Large intestine (tissue), 12 donors: ENCODE results near the gene ANKRD26. TPM values are rescaled to one million over a fixed set of nuclear protein-coding genes. Genes with fewer than 3 reads are reported as not detected.
A peak's percentile ranks its signal among the peaks of the same experiment; 100 is the strongest.

Experiments
- DNase-seq, 2 donors: peaks; one replicate each; pipeline versions ENCODE4 v3.0.0 to v3.0.0-alpha.2; 2013
- H3K27ac ChIP-seq: one replicate; pipeline ENCODE4 v1.5.1; 2013; ENCODE audit warnings: low read length
- H3K27me3 ChIP-seq: 2 replicates; pipeline ENCODE4 v1.6.1; 2013; ENCODE audit warnings: low read length; ENCODE audit not compliant: control insufficient read depth, insufficient read depth
- H3K36me3 ChIP-seq: 2 replicates; pipeline ENCODE4 v1.6.1; 2013; ENCODE audit warnings: low read length; ENCODE audit not compliant: control insufficient read depth, insufficient read depth
- H3K4me1 ChIP-seq: one replicate; pipeline ENCODE4 v1.6.1; 2013; ENCODE audit warnings: low read length; ENCODE audit not compliant: control insufficient read depth, insufficient read depth
- H3K4me3 ChIP-seq: one replicate; pipeline ENCODE4 v1.5.1; 2013; ENCODE audit warnings: low read length
- H3K9me3 ChIP-seq: one replicate; pipeline ENCODE4 v1.6.1; 2013; ENCODE audit warnings: mild to moderate bottlenecking, low read depth, low read length, moderate library complexity; ENCODE audit not compliant: control insufficient read depth
- WGBS: methylation state at CpG from one replicate; pipeline ENCODE4 v1.1.5; 2013; ENCODE audit warnings: low lambda C conversion rate; ENCODE audit not compliant: insufficient coverage; 5-methylcytosine and 5-hydroxymethylcytosine counted together
- long read RNA-seq, 11 donors: transcript quantifications; one replicate each; lab custom pipeline, GENCODE V29; 2026
- polyA plus RNA-seq: library from polyadenylated mRNA; unstranded; fragments of 120-200 nt; gene quantifications from one replicate; pipeline ENCODE4 v1.2.1, GENCODE V29; 2013

ANKRD26 gene
- 8.7 TPM for polyA plus RNA-seq
- long read RNA-seq, donor 1, result 0 reads
- long read RNA-seq, donor 2, result 0 reads
- long read RNA-seq, donor 3, result 0 reads
- long read RNA-seq, donor 4, result 0 reads
- long read RNA-seq, donor 5, result 0 reads
- long read RNA-seq, donor 6, result 0 reads
- long read RNA-seq, donor 7, result 0 reads
- long read RNA-seq, donor 8, result 0 reads
- long read RNA-seq, donor 9, result 0 reads
- long read RNA-seq, donor 10, result 0 reads
- long read RNA-seq, donor 11, result 0 reads

DNA sequence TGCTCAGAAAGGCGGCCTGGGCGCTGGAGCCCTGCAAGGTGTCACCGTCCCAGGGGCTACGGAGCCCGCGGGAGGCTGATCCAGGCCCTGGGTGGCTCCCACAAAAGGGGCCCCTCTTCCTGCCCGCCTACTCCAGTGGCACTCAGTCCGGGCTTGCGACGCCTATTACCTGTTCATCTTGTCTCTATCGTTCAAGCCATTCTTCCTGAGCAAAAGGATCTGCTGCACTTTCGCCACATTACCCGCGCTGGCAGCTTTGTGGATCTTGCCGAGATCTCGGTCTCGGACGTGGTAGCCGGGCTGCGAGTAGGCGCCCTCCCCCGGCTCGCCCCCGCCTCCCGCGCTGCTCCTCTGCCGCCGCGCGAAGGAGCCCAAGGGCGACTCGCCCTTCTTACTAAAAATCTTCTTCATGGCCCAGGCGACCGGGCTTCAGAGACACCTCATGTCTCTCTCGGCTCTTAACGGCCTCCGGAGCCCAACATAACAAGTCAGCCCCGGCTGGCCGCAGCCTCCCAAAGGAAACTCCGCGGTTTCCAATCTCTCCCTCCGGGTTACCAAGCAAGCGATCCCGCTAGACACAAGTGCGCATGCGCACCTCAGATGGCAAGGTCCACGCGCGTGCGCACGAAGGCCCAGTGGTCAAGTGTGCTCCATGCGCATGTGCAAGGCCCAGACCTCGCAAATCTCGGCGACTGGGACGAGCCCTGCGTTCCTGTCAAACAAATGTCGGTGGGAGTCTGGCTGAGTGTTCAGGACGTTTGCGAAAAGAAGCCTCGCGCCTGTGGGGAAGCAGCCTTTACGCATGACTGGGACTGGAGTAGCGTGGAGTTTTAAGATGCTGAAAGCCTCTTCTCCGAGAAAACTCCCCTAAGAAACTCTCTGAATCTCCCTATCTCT is at the start of gene ANKRD26:
Gene ANKRD26 (minus strand): TSS at position 579 of the 897 bp plus-strand sequence. CDS start 168 bp downstream, at position 411.
- peaks cover 5% of the 10 kb centered on the region for H3K4me1 ChIP-seq
- no CpG with 5 or more reads among the region's 65 CpGs for WGBS
- H3K36me3 ChIP-seq, result peaks cover 2% of the 10 kb centered on the region
- peak; percentile 96 to 99 for DNase-seq
- no peaks in the 10 kb centered on the region for H3K27me3 ChIP-seq
- no peaks in the 10 kb centered on the region for H3K9me3 ChIP-seq
- peak within 1 kb of the TSS; percentile 96 for H3K27ac ChIP-seq
- peak within 1 kb of the TSS; percentile 95 for H3K4me3 ChIP-seq

GRCh38 chr10:27147701-27148100 is 47.4 kb upstream of the ANKRD26 start:
- H3K9me3 ChIP-seq, result no peaks in the 10 kb centered on the region
- H3K4me3 ChIP-seq, result no peak overlapping the region
- peaks cover 33% of the 10 kb centered on the region for H3K36me3 ChIP-seq
- no CpG with 5 or more reads among the region's 5 CpGs for WGBS
- DNase-seq, result no peak
- H3K4me1 ChIP-seq, result no peaks in the 10 kb centered on the region
- H3K27me3 ChIP-seq, result no peaks in the 10 kb centered on the region
- no peak overlapping the region for H3K27ac ChIP-seq

DNA sequence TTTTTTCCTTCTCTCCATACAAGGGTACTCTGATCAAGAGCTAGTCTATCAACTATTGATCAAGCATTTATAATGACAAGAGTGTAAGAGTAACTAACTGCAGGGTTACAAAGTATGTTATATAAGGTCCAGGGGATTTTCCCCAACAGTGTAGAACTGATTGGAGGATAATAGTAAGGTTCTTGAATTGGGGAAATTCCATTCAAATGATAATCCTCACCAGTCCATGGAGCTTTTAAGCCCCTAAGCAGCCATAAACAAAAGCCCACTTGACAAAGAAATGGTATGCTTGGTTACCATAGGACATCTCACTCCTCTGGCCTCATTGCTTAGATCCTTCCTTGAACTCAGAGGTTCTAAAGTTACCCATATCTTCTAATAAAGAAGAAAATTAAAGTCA is 45.6 kb upstream of the ANKRD26 start:
- H3K27ac ChIP-seq, result no peak overlapping the region
- no peaks in the 10 kb centered on the region for H3K27me3 ChIP-seq
- H3K36me3 ChIP-seq, result peaks cover 43% of the 10 kb centered on the region
- no peak for DNase-seq
- H3K4me1 ChIP-seq, result no peaks in the 10 kb centered on the region
- H3K4me3 ChIP-seq, result no peak overlapping the region
- H3K9me3 ChIP-seq, result no peaks in the 10 kb centered on the region

GRCh38 chr10:27143686-27144085 is 43.4 kb upstream of the ANKRD26 start:
- Histone ChIP-seq H3K4me1 (no peaks in the 10 kb centered on the region), H3K4me3 (no peak overlapping the region), H3K27ac (no peak overlapping the region), H3K36me3 (peaks cover 55% of the 10 kb centered on the region), H3K9me3 (no peaks in the 10 kb centered on the region), H3K27me3 (no peaks in the 10 kb centered on the region)
- DNase-seq, result peak in 1 of 2 donors; percentile 10
- no CpG with 5 or more reads among the region's 1 CpG for WGBS

GRCh38 chr10:27138277-27138676 is 38.0 kb upstream of the ANKRD26 start:
- Histone ChIP-seq H3K27me3 (no peaks in the 10 kb centered on the region), H3K36me3 (peaks cover 41% of the 10 kb centered on the region), H3K9me3 (no peaks in the 10 kb centered on the region), H3K4me3 (no peak overlapping the region), H3K4me1 (no peaks in the 10 kb centered on the region), H3K27ac (no peak overlapping the region)
- WGBS, result no CpG with 5 or more reads among the region's 3 CpGs
- no peak for DNase-seq

- Histone ChIP-seq H3K27me3 (no peaks in the 10 kb centered on the region), H3K27ac (no peak overlapping the region), H3K9me3 (no peaks in the 10 kb centered on the region), H3K4me3 (no peak overlapping the region), H3K36me3 (peaks cover 50% of the 10 kb centered on the region), H3K4me1 (no peaks in the 10 kb centered on the region)
- DNase-seq, result no peak
- 100% methylated on average over 1 of the region's 3 CpGs for WGBS
These were observed 34.1 kb upstream of the ANKRD26 start for GRCh38 chr10:27134371-27134770.

GRCh38 chr10:27108165-27108564 is 7.9 kb upstream of the ANKRD26 start:
- H3K4me3 ChIP-seq, result no peak overlapping the region
- no CpG with 5 or more reads among the region's 3 CpGs for WGBS
- no peak overlapping the region for H3K27ac ChIP-seq
- peaks cover 13% of the 10 kb centered on the region for H3K9me3 ChIP-seq
- DNase-seq, result no peak
- H3K36me3 ChIP-seq, result peaks cover 34% of the 10 kb centered on the region
- no peaks in the 10 kb centered on the region for H3K4me1 ChIP-seq
- H3K27me3 ChIP-seq, result no peaks in the 10 kb centered on the region

- no CpG with 5 or more reads among the region's 5 CpGs for WGBS
- no peak for DNase-seq
- no peaks in the 10 kb centered on the region for H3K4me1 ChIP-seq
- H3K9me3 ChIP-seq, result peaks cover 13% of the 10 kb centered on the region
- no peak overlapping the region for H3K27ac ChIP-seq
- H3K27me3 ChIP-seq, result no peaks in the 10 kb centered on the region
- peaks cover 10% of the 10 kb centered on the region for H3K36me3 ChIP-seq
- H3K4me3 ChIP-seq, result no peak overlapping the region
These were observed 4.6 kb upstream of the ANKRD26 start for GRCh38 chr10:27104919-27105318.

- Histone ChIP-seq H3K27me3 (no peaks in the 10 kb centered on the region), H3K36me3 (peaks cover 2% of the 10 kb centered on the region), H3K4me3 (peak overlapping the region; percentile 95), H3K27ac (peak overlapping the region; percentile 65), H3K9me3 (no peaks in the 10 kb centered on the region), H3K4me1 (peaks cover 5% of the 10 kb centered on the region)
- 60% methylated on average over 1 of the region's 14 CpGs for WGBS
- no peak for DNase-seq
These were observed 586 bp upstream of the ANKRD26 start for GRCh38 chr10:27100813-27101347.

- Histone ChIP-seq H3K9me3 (no peaks in the 10 kb centered on the region), H3K27ac (peak overlapping the region; percentile 96), H3K4me3 (peak overlapping the region; percentile 95), H3K36me3 (peaks cover 6% of the 10 kb centered on the region), H3K27me3 (no peaks in the 10 kb centered on the region), H3K4me1 (peaks cover 5% of the 10 kb centered on the region)
- WGBS, result no CpG with 5 or more reads among the region's 11 CpGs
- no peak for DNase-seq
These were observed 846 bp downstream of the ANKRD26 start for GRCh38 chr10:27099448-27099847.
